ENCODE results near the gene SH3BP4. TPM values are rescaled to one million over a fixed set of nuclear protein-coding genes. Genes with fewer than 3 reads are reported as not detected.

SH3BP4 gene
- total and polyA plus RNA-seq, 2 of the 13 experiments (the other 11 are each of a cell fraction or from before 2014, with no cell fraction given), result 34.6 to 99.1 TPM

GRCh38 chr2:234980451-234981187 lies 28.8 kb downstream of the SH3BP4 start (continued):
- TF ChIP-seq, protein P1, sequence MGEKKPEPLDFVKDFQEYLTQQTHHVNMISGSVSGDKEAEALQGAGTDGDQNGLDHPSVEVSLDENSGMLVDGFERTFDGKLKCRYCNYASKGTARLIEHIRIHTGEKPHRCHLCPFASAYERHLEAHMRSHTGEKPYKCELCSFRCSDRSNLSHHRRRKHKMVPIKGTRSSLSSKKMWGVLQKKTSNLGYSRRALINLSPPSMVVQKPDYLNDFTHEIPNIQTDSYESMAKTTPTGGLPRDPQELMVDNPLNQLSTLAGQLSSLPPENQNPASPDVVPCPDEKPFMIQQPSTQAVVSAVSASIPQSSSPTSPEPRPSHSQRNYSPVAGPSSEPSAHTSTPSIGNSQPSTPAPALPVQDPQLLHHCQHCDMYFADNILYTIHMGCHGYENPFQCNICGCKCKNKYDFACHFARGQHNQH (CRISPR knock-in tag; IDR thresholded peaks at IDR 0.05), result peak; percentile 54
- TF ChIP-seq ERF (CRISPR knock-in tag; IDR thresholded peaks at IDR 0.05) (peak; percentile 81), ZBTB43 (CRISPR knock-in tag; conservative IDR thresholded peaks at IDR 0.05) (peak; percentile 65; the same call in 1 of the 2 replicates), MED1 (CRISPR knock-in tag; IDR thresholded peaks at IDR 0.05) (peak; percentile 71), GFI1 (CRISPR knock-in tag; IDR thresholded peaks at IDR 0.05; ENCODE audit: borderline replicate concordance) (0 out of 2 replicates have a peak, but pooled peaks have one; percentile 51), TMF1 (CRISPR knock-in tag; IDR thresholded peaks at IDR 0.05; ENCODE audit: low read depth) (no peak), ZNF678 (CRISPR knock-in tag; IDR thresholded peaks at IDR 0.05) (no peak), KDM3A (CRISPR knock-in tag; IDR thresholded peaks at IDR 0.05; ENCODE audit: low read depth) (peak; percentile 41; the same call in 1 of the 2 replicates), HNF1B (CRISPR knock-in tag; IDR thresholded peaks at IDR 0.05) (peak; percentile 37), PRPF4 (IDR thresholded peaks at IDR 0.05; ENCODE audit: low read depth, low read length, poor library complexity, severe bottlenecking) (no peak), ZNF451 (CRISPR knock-in tag; IDR thresholded peaks at IDR 0.05) (peak; percentile 76; the same call in 1 of the 2 replicates), RFX3 (CRISPR knock-in tag; IDR thresholded peaks at IDR 0.05) (0 out of 2 replicates have a peak, but pooled peaks have one; percentile 28)
- TF ChIP-seq, protein P2, sequence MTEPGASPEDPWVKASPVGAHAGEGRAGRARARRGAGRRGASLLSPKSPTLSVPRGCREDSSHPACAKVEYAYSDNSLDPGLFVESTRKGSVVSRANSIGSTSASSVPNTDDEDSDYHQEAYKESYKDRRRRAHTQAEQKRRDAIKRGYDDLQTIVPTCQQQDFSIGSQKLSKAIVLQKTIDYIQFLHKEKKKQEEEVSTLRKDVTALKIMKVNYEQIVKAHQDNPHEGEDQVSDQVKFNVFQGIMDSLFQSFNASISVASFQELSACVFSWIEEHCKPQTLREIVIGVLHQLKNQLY (CRISPR knock-in tag; IDR thresholded peaks at IDR 0.05), result peak; percentile 45
- TF ChIP-seq, protein P3, sequence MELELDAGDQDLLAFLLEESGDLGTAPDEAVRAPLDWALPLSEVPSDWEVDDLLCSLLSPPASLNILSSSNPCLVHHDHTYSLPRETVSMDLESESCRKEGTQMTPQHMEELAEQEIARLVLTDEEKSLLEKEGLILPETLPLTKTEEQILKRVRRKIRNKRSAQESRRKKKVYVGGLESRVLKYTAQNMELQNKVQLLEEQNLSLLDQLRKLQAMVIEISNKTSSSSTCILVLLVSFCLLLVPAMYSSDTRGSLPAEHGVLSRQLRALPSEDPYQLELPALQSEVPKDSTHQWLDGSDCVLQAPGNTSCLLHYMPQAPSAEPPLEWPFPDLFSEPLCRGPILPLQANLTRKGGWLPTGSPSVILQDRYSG (CRISPR knock-in tag; IDR thresholded peaks at IDR 0.05), result no peak
- TF ChIP-seq, protein P4, sequence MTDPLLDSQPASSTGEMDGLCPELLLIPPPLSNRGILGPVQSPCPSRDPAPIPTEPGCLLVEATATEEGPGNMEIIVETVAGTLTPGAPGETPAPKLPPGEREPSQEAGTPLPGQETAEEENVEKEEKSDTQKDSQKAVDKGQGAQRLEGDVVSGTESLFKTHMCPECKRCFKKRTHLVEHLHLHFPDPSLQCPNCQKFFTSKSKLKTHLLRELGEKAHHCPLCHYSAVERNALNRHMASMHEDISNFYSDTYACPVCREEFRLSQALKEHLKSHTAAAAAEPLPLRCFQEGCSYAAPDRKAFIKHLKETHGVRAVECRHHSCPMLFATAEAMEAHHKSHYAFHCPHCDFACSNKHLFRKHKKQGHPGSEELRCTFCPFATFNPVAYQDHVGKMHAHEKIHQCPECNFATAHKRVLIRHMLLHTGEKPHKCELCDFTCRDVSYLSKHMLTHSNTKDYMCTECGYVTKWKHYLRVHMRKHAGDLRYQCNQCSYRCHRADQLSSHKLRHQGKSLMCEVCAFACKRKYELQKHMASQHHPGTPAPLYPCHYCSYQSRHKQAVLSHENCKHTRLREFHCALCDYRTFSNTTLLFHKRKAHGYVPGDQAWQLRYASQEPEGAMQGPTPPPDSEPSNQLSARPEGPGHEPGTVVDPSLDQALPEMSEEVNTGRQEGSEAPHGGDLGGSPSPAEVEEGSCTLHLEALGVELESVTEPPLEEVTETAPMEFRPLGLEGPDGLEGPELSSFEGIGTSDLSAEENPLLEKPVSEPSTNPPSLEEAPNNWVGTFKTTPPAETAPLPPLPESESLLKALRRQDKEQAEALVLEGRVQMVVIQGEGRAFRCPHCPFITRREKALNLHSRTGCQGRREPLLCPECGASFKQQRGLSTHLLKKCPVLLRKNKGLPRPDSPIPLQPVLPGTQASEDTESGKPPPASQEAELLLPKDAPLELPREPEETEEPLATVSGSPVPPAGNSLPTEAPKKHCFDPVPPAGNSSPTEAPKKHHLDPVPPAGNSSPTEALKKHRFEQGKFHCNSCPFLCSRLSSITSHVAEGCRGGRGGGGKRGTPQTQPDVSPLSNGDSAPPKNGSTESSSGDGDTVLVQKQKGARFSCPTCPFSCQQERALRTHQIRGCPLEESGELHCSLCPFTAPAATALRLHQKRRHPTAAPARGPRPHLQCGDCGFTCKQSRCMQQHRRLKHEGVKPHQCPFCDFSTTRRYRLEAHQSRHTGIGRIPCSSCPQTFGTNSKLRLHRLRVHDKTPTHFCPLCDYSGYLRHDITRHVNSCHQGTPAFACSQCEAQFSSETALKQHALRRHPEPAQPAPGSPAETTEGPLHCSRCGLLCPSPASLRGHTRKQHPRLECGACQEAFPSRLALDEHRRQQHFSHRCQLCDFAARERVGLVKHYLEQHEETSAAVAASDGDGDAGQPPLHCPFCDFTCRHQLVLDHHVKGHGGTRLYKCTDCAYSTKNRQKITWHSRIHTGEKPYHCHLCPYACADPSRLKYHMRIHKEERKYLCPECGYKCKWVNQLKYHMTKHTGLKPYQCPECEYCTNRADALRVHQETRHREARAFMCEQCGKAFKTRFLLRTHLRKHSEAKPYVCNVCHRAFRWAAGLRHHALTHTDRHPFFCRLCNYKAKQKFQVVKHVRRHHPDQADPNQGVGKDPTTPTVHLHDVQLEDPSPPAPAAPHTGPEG (CRISPR knock-in tag; IDR thresholded peaks at IDR 0.05), result no peak

All from HepG2 (cell line).